Activated T-cell treated with anti-CD3 and anti-CD28 coated beads, Interleukin-2, amount 50 U/mL, for 24 hours (primary cell): ENCODE data around the gene ONECUT1.

Experiments used
- DNase-seq: peaks from one replicate; pipeline ENCODE4 v3.0.0-alpha.2; 2020
- H3K27ac Mint-ChIP-seq: 2 replicates; pipeline ENCODE4 v1.8.0; 2020; ENCODE audit warnings: mild to moderate bottlenecking, mixed read lengths
- H3K27me3 Mint-ChIP-seq: 2 replicates; pipeline ENCODE4 v1.8.0; 2020; ENCODE audit warnings: mixed read lengths
- H3K36me3 Mint-ChIP-seq: 2 replicates; pipeline ENCODE4 v1.8.0; 2020; ENCODE audit warnings: low read depth, mixed read lengths
- H3K4me1 Mint-ChIP-seq: 2 replicates; pipeline ENCODE4 v1.8.0; 2020; ENCODE audit warnings: low read depth, mixed read lengths
- H3K4me3 Mint-ChIP-seq: 2 replicates; pipeline ENCODE4 v1.8.0; 2020; ENCODE audit warnings: mild to moderate bottlenecking, moderate library complexity, mixed read lengths
- H3K9me3 Mint-ChIP-seq: 2 replicates; pipeline ENCODE4 v1.8.0; 2020; ENCODE audit warnings: mixed read lengths

The ONECUT1 gene

GRCh38 chr15:52714968-52715367 lies 75.2 kb downstream of the ONECUT1 start:
- Mint-ChIP-seq H3K4me1 (peaks cover 7% of the 10 kb centered on the region), H3K36me3 (no peaks in the 10 kb centered on the region), H3K9me3 (no peaks in the 10 kb centered on the region), H3K27ac (no peak overlapping the region), H3K4me3 (no peak overlapping the region), H3K27me3 (no peaks in the 10 kb centered on the region)
- no peak for DNase-seq

- Mint-ChIP-seq H3K4me3 (no peak overlapping the region), H3K36me3 (no peaks in the 10 kb centered on the region), H3K27me3 (no peaks in the 10 kb centered on the region), H3K4me1 (peaks cover 7% of the 10 kb centered on the region), H3K9me3 (no peaks in the 10 kb centered on the region), H3K27ac (peak overlapping the region; percentile 30)
- no peak for DNase-seq
Measured at GRCh38 chr15:52710708-52711389, 79.3 kb downstream of the ONECUT1 start.

GRCh38 chr15:52710050-52710707 lies 80.0 kb downstream of the ONECUT1 start:
- Mint-ChIP-seq H3K27me3 (no peaks in the 10 kb centered on the region), H3K36me3 (no peaks in the 10 kb centered on the region), H3K9me3 (no peaks in the 10 kb centered on the region), H3K4me1 (peaks cover 7% of the 10 kb centered on the region), H3K27ac (peak overlapping the region; percentile 30), H3K4me3 (no peak overlapping the region)
- no peak for DNase-seq

- no peak overlapping the region for H3K27ac Mint-ChIP-seq
- no peaks in the 10 kb centered on the region for H3K27me3 Mint-ChIP-seq
- no peak for DNase-seq
- H3K36me3 Mint-ChIP-seq, result no peaks in the 10 kb centered on the region
- H3K9me3 Mint-ChIP-seq, result no peaks in the 10 kb centered on the region
- peaks cover 7% of the 10 kb centered on the region for H3K4me1 Mint-ChIP-seq
- no peak overlapping the region for H3K4me3 Mint-ChIP-seq
Measured at GRCh38 chr15:52709187-52709981, 80.8 kb downstream of the ONECUT1 start.
